Memory B cell (primary cell): Measurements from ENCODE around the gene KLC3.

ENCODE experiments used
- ATAC-seq: fragments of 150-1000 bp; cut with Tn5 transposase; 2 replicates; pipeline ENCODE4 v1.10.0; 2021; ENCODE audit warnings: low read depth, mild to moderate bottlenecking, moderate library complexity
- DNase-seq, 2 donors: peaks; one replicate each; pipeline ENCODE4 v3.0.0; 2022; ENCODE audit warnings: low spot score in 2 of 2
- H3K27ac Mint-ChIP-seq: one replicate; pipeline ENCODE4 v1.8.0; 2022; ENCODE audit warnings: mild to moderate bottlenecking, moderate library complexity, mixed read lengths
- H3K27me3 Mint-ChIP-seq: one replicate; pipeline ENCODE4 v1.8.0; 2022; ENCODE audit warnings: mixed read lengths
- H3K36me3 Mint-ChIP-seq: one replicate; pipeline ENCODE4 v1.8.0; 2022; ENCODE audit warnings: mild to moderate bottlenecking, mixed read lengths
- H3K4me1 Mint-ChIP-seq: one replicate; pipeline ENCODE4 v1.8.0; 2022; ENCODE audit warnings: mixed read lengths
- H3K4me3 Mint-ChIP-seq: one replicate; pipeline ENCODE4 v1.8.0; 2022; ENCODE audit warnings: mild to moderate bottlenecking, moderate library complexity, mixed read lengths
- H3K9me3 Mint-ChIP-seq: one replicate; pipeline ENCODE4 v1.8.0; 2022; ENCODE audit warnings: mixed read lengths

The KLC3 gene

GRCh38 chr19:45391871-45392665 lies 51.5 kb downstream of the KLC3 start:
- H3K4me3 Mint-ChIP-seq, result no peak overlapping the region
- H3K9me3 Mint-ChIP-seq, result no peaks in the 10 kb centered on the region
- no peak overlapping the region for H3K27ac Mint-ChIP-seq
- peaks cover 3% of the 10 kb centered on the region for H3K4me1 Mint-ChIP-seq
- H3K36me3 Mint-ChIP-seq, result no peaks in the 10 kb centered on the region
- ATAC-seq (no peak), DNase-seq (no peak)
- H3K27me3 Mint-ChIP-seq, result peaks cover 7% of the 10 kb centered on the region

GRCh38 chr19:45395821-45396617 lies 55.5 kb downstream of the KLC3 start:
- peaks cover 3% of the 10 kb centered on the region for H3K36me3 Mint-ChIP-seq
- peaks cover 6% of the 10 kb centered on the region for H3K4me1 Mint-ChIP-seq
- H3K27ac Mint-ChIP-seq, result no peak overlapping the region
- ATAC-seq (no peak), DNase-seq (peak in 1 of 2 donors; percentile 13)
- H3K4me3 Mint-ChIP-seq, result no peak overlapping the region
- peaks cover 19% of the 10 kb centered on the region for H3K27me3 Mint-ChIP-seq
- no peaks in the 10 kb centered on the region for H3K9me3 Mint-ChIP-seq

GRCh38 chr19:45400192-45400591 lies 59.6 kb downstream of the KLC3 start:
- Mint-ChIP-seq H3K4me1 (peaks cover 13% of the 10 kb centered on the region), H3K4me3 (no peak overlapping the region), H3K27me3 (peaks cover 35% of the 10 kb centered on the region), H3K9me3 (no peaks in the 10 kb centered on the region), H3K27ac (no peak overlapping the region), H3K36me3 (peaks cover 3% of the 10 kb centered on the region)
- DNase-seq, result no peak
- ATAC-seq, result no peak
